ENCODE results near the gene DLG2.

DLG2 gene

DNA sequence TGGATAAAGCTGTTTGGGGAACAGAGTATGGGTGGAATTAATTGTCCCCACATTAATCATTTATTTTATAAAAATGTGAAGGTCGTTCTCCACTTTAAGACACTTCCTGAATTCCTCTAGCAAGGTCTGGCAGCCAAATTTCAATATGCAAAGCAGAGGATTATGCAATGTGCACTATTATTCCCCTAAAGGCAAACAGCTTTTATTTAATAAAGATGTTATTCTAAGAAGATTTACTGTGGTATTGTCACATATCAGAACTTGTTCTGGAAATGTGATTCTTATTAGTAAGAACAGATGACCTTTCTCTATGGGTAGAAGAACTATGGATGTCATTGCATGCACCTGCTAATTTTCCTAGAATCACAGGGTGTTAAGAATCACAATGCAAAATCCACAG lies 1212.2 kb downstream of the DLG2 start:
- H3K4me1 ChIP-seq (ENCODE audit: control insufficient read depth in 1 of 2, insufficient read depth in 1 of 2, low read depth in 1 of 2, low read length in 1 of 2), result no peaks in the 10 kb centered on the region
- no peaks in the 10 kb centered on the region for H3K36me3 ChIP-seq
- no peak overlapping the region for H3K27ac ChIP-seq
- no peaks in the 10 kb centered on the region for H3K9me3 ChIP-seq
- TF ChIP-seq, protein P1, sequence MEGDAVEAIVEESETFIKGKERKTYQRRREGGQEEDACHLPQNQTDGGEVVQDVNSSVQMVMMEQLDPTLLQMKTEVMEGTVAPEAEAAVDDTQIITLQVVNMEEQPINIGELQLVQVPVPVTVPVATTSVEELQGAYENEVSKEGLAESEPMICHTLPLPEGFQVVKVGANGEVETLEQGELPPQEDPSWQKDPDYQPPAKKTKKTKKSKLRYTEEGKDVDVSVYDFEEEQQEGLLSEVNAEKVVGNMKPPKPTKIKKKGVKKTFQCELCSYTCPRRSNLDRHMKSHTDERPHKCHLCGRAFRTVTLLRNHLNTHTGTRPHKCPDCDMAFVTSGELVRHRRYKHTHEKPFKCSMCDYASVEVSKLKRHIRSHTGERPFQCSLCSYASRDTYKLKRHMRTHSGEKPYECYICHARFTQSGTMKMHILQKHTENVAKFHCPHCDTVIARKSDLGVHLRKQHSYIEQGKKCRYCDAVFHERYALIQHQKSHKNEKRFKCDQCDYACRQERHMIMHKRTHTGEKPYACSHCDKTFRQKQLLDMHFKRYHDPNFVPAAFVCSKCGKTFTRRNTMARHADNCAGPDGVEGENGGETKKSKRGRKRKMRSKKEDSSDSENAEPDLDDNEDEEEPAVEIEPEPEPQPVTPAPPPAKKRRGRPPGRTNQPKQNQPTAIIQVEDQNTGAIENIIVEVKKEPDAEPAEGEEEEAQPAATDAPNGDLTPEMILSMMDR (IDR thresholded peaks at IDR 0.05), result no peak
- no peak overlapping the region for H3K4me3 ChIP-seq (ENCODE audit: low read depth in 1 of 2, low read length in 1 of 2)
- no peaks in the 10 kb centered on the region for H3K27me3 ChIP-seq

DNA sequence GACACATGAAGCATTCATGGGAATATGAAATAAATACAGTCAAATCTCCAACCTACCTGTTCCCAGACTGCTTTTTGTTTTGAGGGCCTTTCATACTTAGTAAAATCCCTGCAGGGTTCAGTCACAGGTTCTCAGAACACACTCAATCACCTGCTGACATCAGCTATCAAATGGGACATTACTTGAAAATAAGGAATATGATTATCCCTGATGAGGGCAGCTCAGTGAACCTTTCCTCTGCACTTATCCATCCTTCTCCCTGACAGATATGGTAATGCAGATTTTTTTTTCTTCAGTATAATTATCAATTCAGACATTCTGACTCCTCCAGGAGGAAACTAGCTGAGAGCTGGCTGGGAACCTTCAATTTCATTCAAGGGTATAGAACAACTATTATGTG lies 1213.6 kb downstream of the DLG2 start:
- H3K27ac ChIP-seq, result no peak overlapping the region
- no peaks in the 10 kb centered on the region for H3K4me1 ChIP-seq (ENCODE audit: control insufficient read depth in 1 of 2, insufficient read depth in 1 of 2, low read depth in 1 of 2, low read length in 1 of 2)
- no peaks in the 10 kb centered on the region for H3K36me3 ChIP-seq
- no peaks in the 10 kb centered on the region for H3K27me3 ChIP-seq
- no peak overlapping the region for H3K4me3 ChIP-seq (ENCODE audit: low read depth in 1 of 2, low read length in 1 of 2)
- TF ChIP-seq, protein P1 (IDR thresholded peaks at IDR 0.05), result no peak
- no peaks in the 10 kb centered on the region for H3K9me3 ChIP-seq

DNA sequence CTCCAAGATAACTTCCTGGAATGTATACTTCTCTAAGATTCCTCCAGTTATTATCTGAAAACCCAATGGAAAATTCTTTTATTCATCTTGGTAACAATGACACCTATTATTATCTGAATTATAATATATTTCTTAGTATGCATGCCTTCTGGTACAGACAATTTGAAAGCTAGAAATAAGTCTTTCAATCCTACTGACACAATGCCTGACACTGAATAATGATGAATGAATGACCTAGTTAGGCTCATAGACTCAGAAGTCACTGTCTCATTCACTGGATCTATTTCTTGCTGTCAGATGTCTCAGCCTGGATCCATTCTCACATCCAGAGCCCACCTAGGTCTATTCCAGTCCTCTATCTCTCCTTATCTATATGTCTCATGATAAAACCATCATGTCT lies 1214.3 kb downstream of the DLG2 start:
- H3K27ac ChIP-seq, result no peak overlapping the region
- H3K36me3 ChIP-seq, result no peaks in the 10 kb centered on the region
- TF ChIP-seq, protein P1 (IDR thresholded peaks at IDR 0.05), result no peak
- no peaks in the 10 kb centered on the region for H3K4me1 ChIP-seq (ENCODE audit: control insufficient read depth in 1 of 2, insufficient read depth in 1 of 2, low read depth in 1 of 2, low read length in 1 of 2)
- H3K9me3 ChIP-seq, result no peaks in the 10 kb centered on the region
- H3K27me3 ChIP-seq, result no peaks in the 10 kb centered on the region
- H3K4me3 ChIP-seq (ENCODE audit: low read depth in 1 of 2, low read length in 1 of 2), result no peak overlapping the region

DNA sequence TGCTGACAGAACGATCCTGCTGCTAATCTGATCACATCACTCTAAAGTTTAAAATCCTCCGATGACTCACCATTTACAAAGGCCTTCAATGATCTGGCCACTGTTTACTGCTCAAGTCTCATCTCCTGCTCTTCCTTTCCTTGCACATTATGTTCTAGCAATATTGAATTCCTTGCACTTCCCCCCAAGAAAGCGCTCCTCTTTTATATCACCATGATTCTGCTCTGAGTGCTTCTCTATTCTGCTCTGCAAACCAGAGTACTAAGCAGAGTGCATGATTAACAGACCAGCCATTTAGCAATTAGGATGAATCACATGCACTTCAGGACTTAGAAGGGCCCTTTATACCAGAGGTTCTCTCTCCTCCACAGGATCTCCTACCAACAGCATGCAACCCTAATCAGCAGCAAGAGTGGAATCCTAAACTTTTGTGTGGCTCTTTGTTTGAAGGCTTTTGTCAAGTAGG lies 1218.2 kb downstream of the DLG2 start:
- Histone ChIP-seq H3K4me1 (ENCODE audit: control insufficient read depth in 1 of 2, insufficient read depth in 1 of 2, low read depth in 1 of 2, low read length in 1 of 2) (no peaks in the 10 kb centered on the region), H3K36me3 (no peaks in the 10 kb centered on the region), H3K4me3 (ENCODE audit: low read depth in 1 of 2, low read length in 1 of 2) (no peak overlapping the region), H3K27me3 (no peaks in the 10 kb centered on the region), H3K9me3 (no peaks in the 10 kb centered on the region), H3K27ac (no peak overlapping the region)
- TF ChIP-seq, protein P1 (IDR thresholded peaks at IDR 0.05), result no peak

DNA sequence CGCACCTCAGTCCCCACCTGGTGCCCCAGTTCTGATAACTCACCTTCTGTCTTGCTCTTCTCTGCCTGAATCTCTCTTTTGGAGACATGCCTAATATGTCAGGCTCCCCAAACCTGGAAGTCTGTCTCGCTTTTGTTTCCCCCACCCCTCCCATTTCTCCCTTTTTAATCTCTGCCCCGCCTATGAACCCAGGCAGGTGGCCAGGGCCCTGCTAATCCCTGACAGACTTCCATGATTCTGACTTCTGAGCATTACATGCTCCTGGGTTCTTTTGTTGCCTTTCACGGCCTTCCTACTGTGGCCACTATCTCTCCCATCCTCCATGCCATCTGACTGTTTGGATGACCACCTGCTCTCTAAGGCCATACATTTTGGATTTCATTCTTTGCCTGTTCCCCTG lies 1220.1 kb downstream of the DLG2 start:
- TF ChIP-seq, protein P1 (IDR thresholded peaks at IDR 0.05), result no peak
- H3K27me3 ChIP-seq, result no peaks in the 10 kb centered on the region
- H3K36me3 ChIP-seq, result no peaks in the 10 kb centered on the region
- H3K4me1 ChIP-seq (ENCODE audit: control insufficient read depth in 1 of 2, insufficient read depth in 1 of 2, low read depth in 1 of 2, low read length in 1 of 2), result no peaks in the 10 kb centered on the region
- H3K27ac ChIP-seq, result no peak overlapping the region
- H3K9me3 ChIP-seq, result no peaks in the 10 kb centered on the region
- no peak overlapping the region for H3K4me3 ChIP-seq (ENCODE audit: low read depth in 1 of 2, low read length in 1 of 2)

All from neutrophil (primary cell).